A673 (cell line): ENCODE results near the gene RAMP1. TPM values are rescaled to one million over a fixed set of nuclear protein-coding genes. Genes with fewer than 3 reads are reported as not detected.

Experiments used
- BruUV-seq: library from RNA; stranded (reverse); fragments of 400-500 nt; replicated peaks from 2 replicates; lab custom pipeline; 2021; lab: Mats Ljungman, UMichigan
- CTCF ChIA-PET: fragments of 300-600 bp; sonication (Branson Sonifier 250); formaldehyde crosslinking; loops from one replicate; lab custom pipeline; 2022; ENCODE audit warnings: antibody characterized with exemption; lab: Charles Lee
- POLR2A ChIA-PET: fragments of 300-600 bp; sonication (Branson Sonifier 250); formaldehyde crosslinking; loops from one replicate; lab custom pipeline; 2022; ENCODE audit warnings: antibody characterized with exemption; ENCODE audit not compliant: low non-redundant PET; lab: Charles Lee
- DNase-seq: peaks from one replicate; pipeline ENCODE4 v3.0.0-alpha.2; 2015; ENCODE audit warnings: low spot score
- H3K27ac ChIP-seq: fragments of 200-600 bp; sonication (generic); 2 replicates; pipeline ENCODE4 v1.5.1; 2016; ENCODE audit warnings: mixed run types, low read depth, mild to moderate bottlenecking, mixed read lengths, antibody characterized with exemption, low read length; ENCODE audit not compliant: poor library complexity, severe bottlenecking
- H3K27me3 ChIP-seq: fragments of 200-600 bp; sonication (generic); replicated peaks from 2 replicates; pipeline ENCODE4 v1.6.1; 2017; ENCODE audit warnings: mixed run types, low read depth, mild to moderate bottlenecking, mixed read lengths, antibody characterized with exemption, low read length; ENCODE audit not compliant: insufficient read depth, poor library complexity
- H3K36me3 ChIP-seq: fragments of 200-600 bp; sonication (generic); 2 replicates; pipeline ENCODE4 v1.6.1; 2016; ENCODE audit warnings: mixed run types, mild to moderate bottlenecking, mixed read lengths, antibody characterized with exemption, low read length; ENCODE audit not compliant: insufficient read depth, poor library complexity, severe bottlenecking
- H3K4me1 ChIP-seq: fragments of 200-600 bp; sonication (generic); 2 replicates; pipeline ENCODE4 v1.6.1; 2017; ENCODE audit warnings: mixed run types, mild to moderate bottlenecking, mixed read lengths, antibody characterized with exemption, low read length; ENCODE audit not compliant: insufficient read depth, poor library complexity, severe bottlenecking
- H3K4me3 ChIP-seq: fragments of 200-600 bp; sonication (generic); 2 replicates; pipeline ENCODE4 v1.5.1; 2016; ENCODE audit warnings: low read depth, mixed run types, mild to moderate bottlenecking, mixed read lengths, low read length; ENCODE audit not compliant: poor library complexity, severe bottlenecking
- H3K9me3 ChIP-seq: fragments of 200-600 bp; sonication (generic); 2 replicates; pipeline ENCODE4 v1.6.1; 2016; ENCODE audit warnings: mixed run types, low read depth, mild to moderate bottlenecking, mixed read lengths, antibody characterized with exemption, low read length; ENCODE audit not compliant: poor library complexity, severe bottlenecking
- EZH2 ChIP-seq: fragments of 200-600 bp; sonication (generic); IDR thresholded peaks from 2 replicates; pipeline ENCODE4 v1.6.1; 2017; ENCODE audit warnings: borderline replicate concordance, low read depth, mild to moderate bottlenecking, mixed read lengths, antibody characterized with exemption, low read length; ENCODE audit not compliant: poor library complexity, severe bottlenecking
- intact Hi-C: fragments of 100-400 bp; cut with micrococcal nuclease; formaldehyde crosslinking; loops from one replicate; pipeline ENCODE4 v1.10.0; 2022; ENCODE audit not compliant: unreplicated experiment
- total RNA-seq: library from RNA; stranded (reverse); gene quantifications from 2 replicates; pipeline ENCODE4 v1.2.3, GENCODE V29; 2021
- TF ChIP-seq, protein P1 (sequence below): fragments of 300-800, 200-600 bp; sonication (generic); conservative IDR thresholded peaks from 2 replicates; pipeline ENCODE4 v1.5.1; 2017; ENCODE audit warnings: low read depth, mild to moderate bottlenecking, antibody characterized with exemption, low read length, moderate library complexity, mixed read lengths

RAMP1 gene
- total RNA-seq, 1 experiment from 2014 or later, result 24.8 TPM

GRCh38 chr2:237917696-237918374 lies 58.4 kb downstream of the RAMP1 start:
- Histone ChIP-seq H3K4me1 (no peaks in the 10 kb centered on the region), H3K4me3 (no peak overlapping the region), H3K27ac (no peak overlapping the region), H3K36me3 (no peaks in the 10 kb centered on the region), H3K27me3 (no peaks in the 10 kb centered on the region), H3K9me3 (no peaks in the 10 kb centered on the region)
- no TSS peak for BruUV-seq
- ChIA-PET POLR2A (no interaction called here), CTCF (no interaction called here)
- TF ChIP-seq, protein P1, sequence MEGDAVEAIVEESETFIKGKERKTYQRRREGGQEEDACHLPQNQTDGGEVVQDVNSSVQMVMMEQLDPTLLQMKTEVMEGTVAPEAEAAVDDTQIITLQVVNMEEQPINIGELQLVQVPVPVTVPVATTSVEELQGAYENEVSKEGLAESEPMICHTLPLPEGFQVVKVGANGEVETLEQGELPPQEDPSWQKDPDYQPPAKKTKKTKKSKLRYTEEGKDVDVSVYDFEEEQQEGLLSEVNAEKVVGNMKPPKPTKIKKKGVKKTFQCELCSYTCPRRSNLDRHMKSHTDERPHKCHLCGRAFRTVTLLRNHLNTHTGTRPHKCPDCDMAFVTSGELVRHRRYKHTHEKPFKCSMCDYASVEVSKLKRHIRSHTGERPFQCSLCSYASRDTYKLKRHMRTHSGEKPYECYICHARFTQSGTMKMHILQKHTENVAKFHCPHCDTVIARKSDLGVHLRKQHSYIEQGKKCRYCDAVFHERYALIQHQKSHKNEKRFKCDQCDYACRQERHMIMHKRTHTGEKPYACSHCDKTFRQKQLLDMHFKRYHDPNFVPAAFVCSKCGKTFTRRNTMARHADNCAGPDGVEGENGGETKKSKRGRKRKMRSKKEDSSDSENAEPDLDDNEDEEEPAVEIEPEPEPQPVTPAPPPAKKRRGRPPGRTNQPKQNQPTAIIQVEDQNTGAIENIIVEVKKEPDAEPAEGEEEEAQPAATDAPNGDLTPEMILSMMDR, result no peak
- no peak for TF ChIP-seq EZH2
- intact Hi-C loops, result no loop called here
- DNase-seq, result no peak

GRCh38 chr2:237919593-237919992 lies 60.2 kb downstream of the RAMP1 start:
- no peak overlapping the region for H3K27ac ChIP-seq
- no peak for DNase-seq
- no peak overlapping the region for H3K4me3 ChIP-seq
- BruUV-seq, result no TSS peak
- CTCF ChIA-PET, result no interaction called here
- no peaks in the 10 kb centered on the region for H3K27me3 ChIP-seq
- no peaks in the 10 kb centered on the region for H3K36me3 ChIP-seq
- H3K9me3 ChIP-seq, result no peaks in the 10 kb centered on the region
- intact Hi-C loops, result no loop called here
- POLR2A ChIA-PET, result no interaction called here
- TF ChIP-seq EZH2, result no peak
- TF ChIP-seq, protein P1, result no peak
- H3K4me1 ChIP-seq, result no peaks in the 10 kb centered on the region

GRCh38 chr2:237920673-237921072 lies 61.2 kb downstream of the RAMP1 start:
- H3K27me3 ChIP-seq, result no peaks in the 10 kb centered on the region
- no peaks in the 10 kb centered on the region for H3K9me3 ChIP-seq
- no peaks in the 10 kb centered on the region for H3K4me1 ChIP-seq
- H3K4me3 ChIP-seq, result no peak overlapping the region
- intact Hi-C loops, result no loop called here
- no peak for TF ChIP-seq EZH2
- TF ChIP-seq, protein P1, result no peak
- no peak for DNase-seq
- POLR2A ChIA-PET, result no interaction called here
- H3K27ac ChIP-seq, result no peak overlapping the region
- no peaks in the 10 kb centered on the region for H3K36me3 ChIP-seq
- CTCF ChIA-PET, result no interaction called here
- BruUV-seq, result no TSS peak
